AG04449 (cell line): ENCODE measurements around the gene AURKB.

Experiments
- CTCF ChIA-PET: fragments of 350-600 bp; formaldehyde crosslinking; extraction: SDS; loops from one replicate; lab custom pipeline; 2021; ENCODE audit warnings: antibody characterized with exemption; lab: Yijun Ruan, JAX
- POLR2A ChIA-PET: fragments of 400-600, 350-600 bp; formaldehyde crosslinking; extraction: SDS; loops from one replicate; lab custom pipeline; 2020; ENCODE audit warnings: antibody characterized with exemption, inconsistent platforms; lab: Yijun Ruan, JAX
- DNase-seq: peaks from one replicate; pipeline ENCODE4 v3.0.0-alpha.2; 2010; ENCODE audit warnings: low read depth, low spot score
- H3K4me3 ChIP-seq: 2 replicates; pipeline ENCODE4 v1.5.1; 2011; ENCODE audit warnings: low read depth, mild to moderate bottlenecking, control low read depth, low read length
- TF ChIP-seq, protein P1 (sequence below): IDR thresholded peaks from one replicate; pipeline ENCODE4 v1.5.1; 2011; ENCODE audit warnings: mild to moderate bottlenecking, moderate library complexity, low read length, control low read depth, inconsistent platforms; ENCODE audit not compliant: insufficient read depth; ENCODE audit errors: missing control alignments

AURKB gene

GRCh38 chr17:8212312-8213180 lies 2.2 kb upstream of the AURKB start:
- CTCF ChIA-PET: no interaction called here
- POLR2A ChIA-PET: no interaction called here
- no peak overlapping the region for H3K4me3 ChIP-seq
- TF ChIP-seq, protein P1, sequence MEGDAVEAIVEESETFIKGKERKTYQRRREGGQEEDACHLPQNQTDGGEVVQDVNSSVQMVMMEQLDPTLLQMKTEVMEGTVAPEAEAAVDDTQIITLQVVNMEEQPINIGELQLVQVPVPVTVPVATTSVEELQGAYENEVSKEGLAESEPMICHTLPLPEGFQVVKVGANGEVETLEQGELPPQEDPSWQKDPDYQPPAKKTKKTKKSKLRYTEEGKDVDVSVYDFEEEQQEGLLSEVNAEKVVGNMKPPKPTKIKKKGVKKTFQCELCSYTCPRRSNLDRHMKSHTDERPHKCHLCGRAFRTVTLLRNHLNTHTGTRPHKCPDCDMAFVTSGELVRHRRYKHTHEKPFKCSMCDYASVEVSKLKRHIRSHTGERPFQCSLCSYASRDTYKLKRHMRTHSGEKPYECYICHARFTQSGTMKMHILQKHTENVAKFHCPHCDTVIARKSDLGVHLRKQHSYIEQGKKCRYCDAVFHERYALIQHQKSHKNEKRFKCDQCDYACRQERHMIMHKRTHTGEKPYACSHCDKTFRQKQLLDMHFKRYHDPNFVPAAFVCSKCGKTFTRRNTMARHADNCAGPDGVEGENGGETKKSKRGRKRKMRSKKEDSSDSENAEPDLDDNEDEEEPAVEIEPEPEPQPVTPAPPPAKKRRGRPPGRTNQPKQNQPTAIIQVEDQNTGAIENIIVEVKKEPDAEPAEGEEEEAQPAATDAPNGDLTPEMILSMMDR: no peak
- DNase-seq: no peak

DNA sequence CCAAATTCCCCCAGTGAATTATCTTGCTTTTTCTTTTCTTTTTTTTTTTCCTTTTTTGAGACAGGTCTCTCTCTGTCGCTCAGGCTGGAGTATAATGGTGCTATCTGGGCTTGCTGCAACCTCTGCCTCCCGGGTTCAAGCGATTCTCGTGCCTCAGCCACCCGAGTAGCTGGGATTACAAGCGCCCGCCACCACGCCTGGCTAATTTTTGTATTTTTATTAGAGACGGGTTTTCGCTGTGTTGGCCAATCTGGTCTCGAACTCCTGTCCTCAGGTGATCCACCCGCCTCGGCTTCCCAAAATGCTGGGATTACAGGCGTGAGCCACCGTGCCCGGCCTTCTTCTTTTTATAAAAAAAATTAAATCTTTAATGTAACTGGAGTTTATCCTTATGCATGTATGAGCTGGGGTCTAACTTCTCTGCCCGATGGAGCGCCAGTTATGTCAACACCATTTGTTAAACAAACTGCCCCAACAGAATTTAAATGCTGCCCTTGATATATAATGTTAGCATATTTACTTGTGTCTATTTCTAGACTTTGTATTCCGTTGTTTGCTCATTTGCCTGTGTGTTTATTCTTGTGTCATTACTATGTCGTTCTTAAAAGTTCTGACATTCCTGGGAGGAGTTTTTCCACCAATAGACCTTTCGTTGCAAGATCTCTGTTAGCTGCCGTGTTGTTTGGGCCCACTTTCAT lies 535 bp upstream of the AURKB start:
- POLR2A ChIA-PET: interaction anchor here (0.7 to 1.5 kb wide), 4 partner anchors 12 to 77 kb away, joined by 3 to 9 read pairs (median 6); partner anchors contain the start of gene BORCS6
- CTCF ChIA-PET: interaction anchor here (0.6 to 2.0 kb wide), 7 partner anchors 8 to 692 kb away, joined by 3 to 8 read pairs (median 4); no protein-coding TSS in a partner anchor
- TF ChIP-seq, protein P1: no peak
- H3K4me3 ChIP-seq: peak overlapping the region; percentile 89
- DNase-seq: no peak

DNA sequence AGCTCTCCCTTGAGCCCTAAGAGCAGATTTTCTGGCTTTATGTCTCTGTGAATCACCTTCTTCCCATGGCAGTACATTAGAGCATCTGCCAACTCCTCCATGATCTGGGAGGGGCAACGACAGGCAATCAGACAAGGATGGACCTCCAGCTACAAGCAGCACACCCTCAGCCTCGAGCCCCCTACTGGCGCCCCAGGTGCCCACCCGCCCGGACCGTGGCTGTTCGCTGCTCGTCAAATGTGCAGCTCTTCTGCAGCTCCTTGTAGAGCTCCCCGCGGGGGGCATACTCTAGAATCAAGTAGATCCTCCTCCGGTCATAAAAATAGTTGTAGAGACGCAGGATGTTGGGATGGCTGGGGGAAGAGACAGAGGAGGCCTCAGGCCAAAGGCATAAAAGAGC lies 3.8 kb downstream of the AURKB start:
- no peak overlapping the region for H3K4me3 ChIP-seq
- ChIA-PET POLR2A (no interaction called here), CTCF (interaction anchor here (1.0 to 2.1 kb wide), 3 partner anchors 12 to 86 kb away, joined by 3 to 6 read pairs (median 5); no protein-coding TSS in a partner anchor)
- no peak for DNase-seq
- TF ChIP-seq, protein P1: no peak

GRCh38 chr17:8204761-8205555 lies 5.4 kb downstream of the AURKB start:
- TF ChIP-seq, protein P1: no peak
- ChIA-PET CTCF (interaction anchor here (1.9 kb wide), 1 partner anchor 85 kb away, joined by 6 read pairs; no protein-coding TSS in a partner anchor), POLR2A (no interaction called here)
- H3K4me3 ChIP-seq: no peak overlapping the region
- DNase-seq: no peak

GRCh38 chr17:8192070-8192815 lies 18.1 kb downstream of the AURKB start:
- POLR2A ChIA-PET: interaction anchor here (0.7 to 1.5 kb wide), 2 partner anchors 18 to 19 kb away, joined by 6 to 9 read pairs; partner anchors contain the start of gene AURKB
- H3K4me3 ChIP-seq: peak overlapping the region; percentile 41
- TF ChIP-seq, protein P1: no peak
- DNase-seq: no peak
- CTCF ChIA-PET: interaction anchor here (0.8 to 2.9 kb wide), 5 partner anchors 16 to 109 kb away, joined by 3 to 14 read pairs (median 3); partner anchors contain the start of genes ALOXE3 and TMEM107
